Activated naive CD4-positive, alpha-beta T cell treated with anti-CD3 and anti-CD28 coated beads for 36 hours (primary cell): ENCODE measurements around the gene CACNA1E. TPM values are rescaled to one million over a fixed set of nuclear protein-coding genes. Genes with fewer than 3 reads are reported as not detected.
"Not testable (repeated sequence)": the region's sequence is repeated elsewhere in the genome, so short reads cannot be mapped to it uniquely, and the experiment has no call there.

Source experiments
- CTCF ChIA-PET: fragments of 350-600 bp; sonication (Branson Sonifier 250); formaldehyde crosslinking; loops from one replicate; lab custom pipeline; 2021; ENCODE audit warnings: antibody characterized with exemption; lab: Charles Lee
- DNase-seq: peaks from one replicate; pipeline ENCODE4 v3.0.0-alpha.2; 2020
- H3K27ac Mint-ChIP-seq: one replicate; pipeline ENCODE4 v1.8.0; 2021; ENCODE audit warnings: mild to moderate bottlenecking, mixed read lengths
- H3K27me3 Mint-ChIP-seq: one replicate; pipeline ENCODE4 v1.8.0; 2021; ENCODE audit warnings: low read depth, mixed read lengths
- H3K36me3 Mint-ChIP-seq: one replicate; pipeline ENCODE4 v1.8.0; 2021; ENCODE audit warnings: low read depth, mixed read lengths
- H3K4me1 Mint-ChIP-seq: one replicate; pipeline ENCODE4 v1.8.0; 2021; ENCODE audit warnings: low read depth, mixed read lengths
- H3K4me3 Mint-ChIP-seq: one replicate; pipeline ENCODE4 v1.8.0; 2021; ENCODE audit warnings: mild to moderate bottlenecking, moderate library complexity, mixed read lengths
- H3K9me3 Mint-ChIP-seq: one replicate; pipeline ENCODE4 v1.8.0; 2021; ENCODE audit warnings: mixed read lengths
- intact Hi-C: fragments of 100-400 bp; cut with micrococcal nuclease; formaldehyde crosslinking; loops from one replicate; pipeline ENCODE4 v1.15.1; 2023
- total RNA-seq, 2 experiments: library from RNA; stranded (reverse); gene quantifications; one replicate each; pipeline ENCODE4 v1.2.3, GENCODE V29; 2021

CACNA1E gene
- total RNA-seq, 2 experiments from 2014 or later: not detected

DNA sequence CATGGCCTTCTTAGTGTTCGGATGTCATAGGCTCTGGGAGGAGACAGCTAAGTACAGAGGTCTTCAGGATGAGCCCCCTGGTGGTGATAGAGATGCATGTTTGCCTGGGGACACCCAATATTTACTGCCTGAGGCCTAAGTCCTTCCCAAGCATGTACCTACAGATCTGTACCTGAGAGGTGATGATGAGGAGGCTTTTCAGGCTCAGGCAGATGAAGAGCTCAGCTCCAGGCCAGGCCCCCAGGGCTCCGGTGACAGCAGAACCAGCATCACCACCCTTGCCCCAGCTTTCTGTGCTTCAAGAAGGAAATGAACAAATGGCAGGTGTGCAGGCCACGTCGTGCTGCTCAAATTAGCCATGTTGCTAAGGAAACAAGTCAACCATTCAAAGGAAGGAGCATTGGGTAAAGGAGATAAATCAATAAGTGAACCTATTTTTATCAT is 21.1 kb downstream of the CACNA1E start:
- Mint-ChIP-seq H3K9me3 (no peaks in the 10 kb centered on the region), H3K27ac (no peak overlapping the region), H3K27me3 (peaks cover 9% of the 10 kb centered on the region), H3K4me1 (peaks cover 3% of the 10 kb centered on the region), H3K36me3 (no peaks in the 10 kb centered on the region), H3K4me3 (no peak overlapping the region)
- CTCF ChIA-PET: interaction anchor here (0.7 kb wide), 1 partner anchor 613 kb away, joined by 3 read pairs; no protein-coding TSS in a partner anchor
- DNase-seq: no peak
- intact Hi-C loops: no loop called here

DNA sequence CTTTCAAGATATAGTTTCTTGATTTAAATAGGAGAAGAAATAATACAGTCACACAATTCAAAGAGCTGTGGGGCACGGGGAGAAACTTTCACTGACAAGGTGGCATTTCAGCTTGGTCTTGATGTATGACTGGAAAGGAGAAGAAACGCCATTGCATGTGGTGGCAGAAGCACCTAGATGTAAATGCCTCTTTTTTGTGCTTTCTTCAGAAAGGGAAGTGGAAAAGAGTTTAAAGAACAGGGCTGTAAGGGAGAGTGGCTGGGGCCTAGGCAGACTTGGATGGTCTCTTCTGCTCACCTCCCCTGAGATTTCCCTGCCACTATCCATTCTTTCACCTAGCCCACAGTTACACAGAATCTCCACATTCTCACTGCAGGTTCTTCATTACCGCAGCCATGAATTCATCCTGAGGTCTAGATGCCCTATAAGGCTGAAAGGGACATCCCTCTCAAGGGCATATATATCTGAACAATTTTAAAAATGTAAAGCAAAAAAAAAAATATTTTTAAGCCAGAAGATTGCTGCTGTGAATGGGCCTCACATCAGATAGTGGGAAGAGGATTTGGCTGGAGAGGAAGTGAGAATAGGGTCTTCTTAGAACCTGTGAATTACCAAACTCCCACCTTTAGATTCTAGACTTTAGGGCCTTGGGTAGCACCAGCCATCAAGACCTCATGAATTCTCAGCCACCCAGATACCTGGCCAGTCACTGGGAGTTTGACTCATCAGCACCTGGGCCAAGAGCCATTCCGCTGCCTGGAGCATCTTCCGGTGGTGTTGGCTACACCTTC is 23.4 kb downstream of the CACNA1E start:
- peaks cover 5% of the 10 kb centered on the region for H3K27me3 Mint-ChIP-seq
- H3K36me3 Mint-ChIP-seq: no peaks in the 10 kb centered on the region
- H3K27ac Mint-ChIP-seq: no peak overlapping the region
- CTCF ChIA-PET: no interaction called here
- H3K4me1 Mint-ChIP-seq: peaks cover 3% of the 10 kb centered on the region
- no peak overlapping the region for H3K4me3 Mint-ChIP-seq
- DNase-seq: no peak
- intact Hi-C loops: no loop called here
- H3K9me3 Mint-ChIP-seq: no peaks in the 10 kb centered on the region

DNA sequence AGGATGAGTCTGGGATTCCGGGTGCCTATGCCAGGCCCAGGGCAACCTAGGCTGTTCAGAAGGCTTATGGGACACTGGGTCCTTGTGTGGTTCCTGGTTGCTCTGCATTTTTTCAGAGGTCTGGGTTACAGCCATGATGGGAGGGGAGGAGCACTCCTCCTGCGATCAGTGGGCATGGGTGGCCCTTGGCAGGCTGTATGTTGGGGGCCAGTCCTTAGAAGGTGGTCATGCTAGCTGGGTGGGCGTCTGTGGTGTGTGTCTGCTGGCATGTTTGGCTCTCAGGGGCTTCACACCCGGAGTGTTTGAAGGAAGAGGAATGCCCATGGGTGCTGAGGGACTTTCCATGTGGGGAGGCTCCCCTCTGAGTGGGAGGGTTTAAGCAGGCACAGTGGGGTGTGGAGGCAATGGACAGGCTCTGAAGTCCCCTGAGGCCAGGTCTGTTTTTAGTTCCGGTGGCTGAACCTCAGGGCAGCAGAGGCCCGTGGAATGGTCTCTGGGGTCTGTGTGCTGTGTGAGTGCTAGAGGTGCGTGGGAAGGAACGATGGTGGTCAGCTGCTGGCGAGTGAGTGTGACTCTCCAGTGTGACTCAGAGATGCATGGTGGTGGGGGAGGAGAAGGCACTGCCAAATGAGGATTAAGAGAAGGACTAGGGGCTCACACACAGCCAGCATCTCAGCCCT is 25.3 kb downstream of the CACNA1E start:
- Mint-ChIP-seq H3K4me1 (peaks cover 3% of the 10 kb centered on the region), H3K9me3 (no peaks in the 10 kb centered on the region), H3K36me3 (no peaks in the 10 kb centered on the region), H3K27me3 (peaks cover 5% of the 10 kb centered on the region), H3K4me3 (no peak overlapping the region), H3K27ac (no peak overlapping the region)
- DNase-seq: no peak
- CTCF ChIA-PET: no interaction called here
- intact Hi-C loops: no loop called here

DNA sequence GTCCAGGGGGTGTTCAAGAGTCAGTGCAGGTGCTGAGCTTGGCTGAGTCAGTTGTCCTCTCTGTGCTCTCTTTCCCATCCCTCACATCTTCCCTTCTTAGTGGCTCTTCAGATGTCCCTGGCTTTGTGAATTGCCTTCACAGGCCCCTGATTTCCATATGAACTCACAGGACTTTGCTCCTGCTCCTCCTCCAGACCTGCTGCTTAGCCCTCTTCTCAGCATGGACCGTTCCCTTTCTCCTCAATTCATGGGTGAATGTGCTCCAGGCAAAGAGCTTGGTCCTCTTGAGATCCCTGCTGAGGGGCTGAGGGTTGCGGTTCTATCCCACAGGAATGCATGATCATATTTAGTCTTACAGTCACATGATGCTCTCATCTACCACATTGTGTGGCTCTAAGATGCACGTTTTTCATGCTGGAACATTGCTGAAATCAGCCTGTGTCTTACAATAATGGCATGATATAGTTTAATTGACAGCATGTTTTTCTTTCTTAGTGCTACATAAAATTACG is 30.5 kb downstream of the CACNA1E start:
- Mint-ChIP-seq H3K27me3 (peaks cover 5% of the 10 kb centered on the region), H3K4me1 (no peaks in the 10 kb centered on the region), H3K9me3 (no peaks in the 10 kb centered on the region), H3K27ac (no peak overlapping the region), H3K4me3 (no peak overlapping the region), H3K36me3 (no peaks in the 10 kb centered on the region)
- CTCF ChIA-PET: no interaction called here
- intact Hi-C loops: no loop called here
- DNase-seq: no peak

DNA sequence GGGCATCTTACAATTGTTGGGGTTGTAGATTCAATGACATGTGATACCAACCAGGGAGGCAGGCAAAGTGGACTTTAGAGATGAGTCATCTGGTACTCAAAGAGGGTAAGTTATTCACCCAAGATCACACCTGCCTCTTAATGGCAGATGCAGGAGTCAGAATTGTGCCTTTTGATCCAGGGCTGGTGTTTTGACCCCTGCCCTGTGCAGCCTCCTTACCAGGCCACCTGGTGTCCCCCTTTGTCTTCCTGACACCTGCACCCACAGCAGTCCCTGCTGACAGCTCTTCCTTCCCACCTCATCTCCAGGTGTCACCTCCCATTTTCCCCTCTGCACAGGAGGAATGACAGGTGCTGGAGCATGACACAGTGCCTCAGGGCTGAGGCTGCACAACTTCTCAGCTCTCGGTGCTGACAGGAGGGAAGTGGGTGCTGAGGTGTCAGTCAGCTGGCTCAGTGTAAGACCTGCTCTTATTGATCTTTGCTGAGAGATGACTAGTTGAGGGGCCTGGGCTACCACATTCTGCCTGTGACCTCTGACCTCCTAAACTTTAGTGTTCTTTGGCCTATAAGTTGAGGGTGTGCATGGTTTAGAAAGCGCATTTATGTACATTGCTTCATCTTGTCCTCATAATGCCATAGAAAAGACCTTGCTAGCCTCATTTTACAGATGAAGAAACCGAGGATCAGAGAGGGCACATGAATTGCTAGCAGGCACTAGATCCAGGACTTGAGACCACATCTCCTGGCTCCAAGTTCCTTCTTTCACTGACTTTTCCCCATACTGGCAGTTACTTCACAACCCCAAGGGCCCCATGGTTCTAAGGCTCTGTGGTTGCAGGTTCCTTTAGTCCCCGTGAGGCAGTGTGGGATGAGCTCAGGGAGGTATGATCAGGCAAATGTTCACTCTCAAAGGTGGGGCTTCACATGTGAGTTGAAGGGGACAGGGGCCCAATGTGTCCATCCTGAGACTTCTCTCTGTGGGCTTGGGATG is 31.3 kb downstream of the CACNA1E start:
- H3K27ac Mint-ChIP-seq: no peak overlapping the region
- H3K27me3 Mint-ChIP-seq: peaks cover 5% of the 10 kb centered on the region
- no peaks in the 10 kb centered on the region for H3K36me3 Mint-ChIP-seq
- intact Hi-C loops: no loop called here
- no peak for DNase-seq
- no peaks in the 10 kb centered on the region for H3K9me3 Mint-ChIP-seq
- H3K4me3 Mint-ChIP-seq: no peak overlapping the region
- CTCF ChIA-PET: no interaction called here
- no peaks in the 10 kb centered on the region for H3K4me1 Mint-ChIP-seq

DNA sequence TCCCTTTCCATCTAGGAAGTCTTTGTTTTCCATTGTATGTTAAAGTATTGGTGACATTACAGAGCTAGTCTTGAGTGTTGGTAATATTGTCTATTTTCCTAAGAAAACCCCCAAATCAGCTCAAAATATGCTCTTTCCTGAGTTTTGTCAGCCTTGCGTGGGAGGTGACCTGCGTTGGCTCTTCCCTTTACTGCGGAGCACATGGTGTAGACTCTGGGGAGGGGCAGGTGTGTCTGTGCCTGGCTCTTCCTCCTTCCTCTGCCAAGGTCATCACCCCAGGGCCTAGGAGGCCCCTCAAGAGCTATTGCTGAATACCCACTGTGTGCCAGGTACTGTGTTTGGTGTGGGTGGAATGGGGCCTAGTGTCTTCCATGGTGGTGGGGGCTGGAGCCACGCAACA is 33.4 kb downstream of the CACNA1E start:
- no peaks in the 10 kb centered on the region for H3K9me3 Mint-ChIP-seq
- CTCF ChIA-PET: interaction anchor here (0.9 kb wide), 1 partner anchor 538 kb away, joined by 4 read pairs; no protein-coding TSS in a partner anchor
- DNase-seq: no peak

DNA sequence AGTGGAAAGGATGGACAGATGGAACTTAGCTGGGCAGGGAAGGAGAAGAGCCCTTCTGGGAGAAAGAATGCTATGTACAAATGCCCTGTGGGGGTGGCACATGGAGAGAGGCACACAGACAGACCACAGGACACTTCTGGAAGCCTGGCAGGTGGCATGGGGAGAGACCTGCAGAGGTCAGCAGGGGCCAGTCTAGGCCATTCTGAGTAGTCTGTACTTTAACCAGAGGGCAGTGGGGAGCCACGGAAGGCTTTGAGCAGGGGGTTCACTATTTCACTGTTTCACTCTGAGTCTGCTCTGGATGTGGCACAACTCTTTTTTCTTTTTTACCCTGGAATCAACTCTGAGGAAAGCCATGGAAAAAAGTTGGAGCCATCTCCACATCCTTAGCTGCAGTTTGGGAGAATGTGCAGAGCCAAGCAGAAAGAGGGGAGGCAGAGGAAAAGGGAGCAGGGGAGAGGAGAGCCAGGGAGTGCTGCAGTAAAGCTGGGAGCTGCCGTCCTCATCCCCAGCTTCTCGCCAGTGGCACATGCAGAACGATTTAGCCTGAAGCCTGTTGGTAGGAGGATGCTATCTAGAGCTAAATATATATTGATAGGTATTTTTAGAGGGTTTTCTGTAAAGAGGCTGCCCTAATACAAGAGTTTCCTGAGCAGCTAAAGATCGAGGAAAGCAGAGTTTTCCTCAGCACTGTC is 34.0 kb downstream of the CACNA1E start:
- Mint-ChIP-seq H3K27ac (no peak overlapping the region), H3K27me3 (peaks cover 3% of the 10 kb centered on the region), H3K9me3 (no peaks in the 10 kb centered on the region), H3K4me1 (peaks cover 3% of the 10 kb centered on the region), H3K4me3 (no peak overlapping the region), H3K36me3 (no peaks in the 10 kb centered on the region)
- no peak for DNase-seq
- CTCF ChIA-PET: interaction anchor here (0.9 kb wide), 1 partner anchor 537 kb away, joined by 4 read pairs; no protein-coding TSS in a partner anchor
- intact Hi-C loops: no loop called here

More for the DNA sequence above, 33.4 kb downstream of the CACNA1E start:
- Mint-ChIP-seq H3K36me3 (no peaks in the 10 kb centered on the region), H3K27ac (no peak overlapping the region), H3K4me1 (peaks cover 2% of the 10 kb centered on the region), H3K27me3 (peaks cover 2% of the 10 kb centered on the region), H3K4me3 (no peak overlapping the region)
- intact Hi-C loops: no loop called here

DNA sequence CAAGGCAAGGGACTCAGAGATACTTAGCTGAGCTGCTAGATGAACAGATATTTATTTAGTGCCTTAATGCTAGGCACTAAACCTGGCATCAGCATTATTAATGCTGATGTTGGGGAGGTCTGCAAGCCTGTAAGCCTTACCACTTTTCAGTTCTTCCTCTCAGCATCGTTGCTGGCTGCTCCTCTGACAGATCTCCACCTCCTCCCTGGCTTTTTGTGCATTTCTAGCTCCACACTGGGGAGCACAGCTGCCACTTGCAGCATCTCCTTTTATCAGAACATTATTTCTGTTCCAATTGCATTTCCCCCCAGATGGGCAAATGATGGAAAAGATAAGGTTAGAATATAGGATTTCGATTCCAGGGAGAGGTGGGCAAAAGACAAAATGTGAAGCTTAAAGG is 34.8 kb downstream of the CACNA1E start:
- CTCF ChIA-PET: no interaction called here
- intact Hi-C loops: no loop called here
- Mint-ChIP-seq H3K27me3 (peaks cover 6% of the 10 kb centered on the region), H3K36me3 (no peaks in the 10 kb centered on the region), H3K9me3 (no peaks in the 10 kb centered on the region), H3K27ac (no peak overlapping the region), H3K4me1 (peaks cover 3% of the 10 kb centered on the region), H3K4me3 (no peak overlapping the region)
- DNase-seq: no peak

DNA sequence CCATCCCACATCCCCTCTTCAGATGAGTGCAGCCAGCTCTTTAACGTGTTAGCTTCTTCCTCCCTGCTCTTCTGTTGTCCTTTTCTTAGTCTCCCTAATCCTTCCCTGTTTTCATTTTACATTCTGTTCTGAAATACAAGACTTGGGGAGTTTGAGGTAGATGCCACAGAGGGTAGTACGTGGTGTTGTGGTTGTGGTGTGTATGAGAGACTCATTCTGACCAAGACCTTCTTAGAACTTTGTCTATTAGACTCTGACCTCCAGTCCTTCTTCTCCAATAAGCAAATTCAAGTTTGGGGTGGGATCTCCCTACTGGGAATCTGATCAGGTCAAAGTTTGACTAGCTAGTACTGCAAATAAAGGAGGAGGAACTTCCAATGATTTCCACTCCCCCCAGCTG is 39.5 kb downstream of the CACNA1E start:
- Mint-ChIP-seq H3K4me3 (no peak overlapping the region), H3K27me3 (peaks cover 6% of the 10 kb centered on the region), H3K9me3 (no peaks in the 10 kb centered on the region), H3K36me3 (no peaks in the 10 kb centered on the region), H3K27ac (peak overlapping the region; percentile 43), H3K4me1 (peaks cover 3% of the 10 kb centered on the region)
- CTCF ChIA-PET: no interaction called here
- no peak for DNase-seq
- intact Hi-C loops: no loop called here

DNA sequence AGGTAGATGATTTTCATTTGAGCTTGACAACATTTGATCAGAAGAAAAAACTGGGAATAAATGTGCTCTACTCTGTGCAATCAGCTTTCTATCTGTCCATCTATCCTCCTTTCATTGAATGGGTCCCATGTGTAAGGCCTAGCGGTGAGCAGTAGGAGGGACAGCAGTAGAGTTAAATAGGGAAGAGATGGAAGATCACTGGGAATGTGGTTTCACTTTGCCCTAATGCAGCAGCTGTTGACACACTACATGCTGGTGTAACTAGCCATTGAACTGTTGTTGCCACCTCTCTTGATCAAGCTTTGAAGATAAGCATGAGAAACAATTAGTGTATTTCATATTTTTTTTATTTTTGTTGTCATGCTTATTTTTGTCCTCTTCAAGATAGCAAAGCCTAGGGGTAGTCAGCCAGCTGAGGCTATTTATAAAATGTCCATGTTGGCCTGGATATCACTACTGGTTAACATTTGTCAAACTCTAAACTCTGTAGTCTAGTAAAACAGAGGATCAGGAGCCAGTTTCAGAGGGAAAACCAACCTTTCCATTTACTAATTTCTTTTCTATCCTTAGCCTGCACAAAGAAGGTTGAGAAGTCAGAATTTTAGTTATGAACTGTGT is 41.9 kb downstream of the CACNA1E start:
- H3K27ac Mint-ChIP-seq: no peak overlapping the region
- CTCF ChIA-PET: interaction anchor here (1.0 kb wide), 1 partner anchor 46 kb away, joined by 3 read pairs; no protein-coding TSS in a partner anchor
- DNase-seq: no peak
- no peaks in the 10 kb centered on the region for H3K36me3 Mint-ChIP-seq
- peaks cover 8% of the 10 kb centered on the region for H3K9me3 Mint-ChIP-seq
- intact Hi-C loops: no loop called here
- H3K4me1 Mint-ChIP-seq: peaks cover 3% of the 10 kb centered on the region
- H3K4me3 Mint-ChIP-seq: no peak overlapping the region
- H3K27me3 Mint-ChIP-seq: peaks cover 6% of the 10 kb centered on the region

DNA sequence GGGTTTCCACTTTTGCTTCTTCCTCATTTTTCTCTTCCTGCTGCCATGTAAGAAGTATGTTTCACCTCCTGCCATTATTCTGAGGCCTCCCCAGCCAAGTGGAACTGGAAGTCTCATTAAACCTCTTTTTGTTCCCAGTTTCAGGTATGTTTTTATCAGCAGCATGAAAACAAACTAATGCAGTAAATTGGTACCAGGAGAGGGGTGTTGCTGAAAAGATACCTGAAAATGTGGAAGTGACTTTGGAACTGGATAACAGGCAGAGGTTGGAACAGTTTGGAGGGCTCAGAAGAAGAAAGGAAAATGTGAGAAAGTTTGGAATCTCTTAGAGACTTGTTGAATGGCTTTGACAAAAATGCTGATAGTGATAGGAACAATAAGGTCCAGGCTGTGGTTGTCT is 44.9 kb downstream of the CACNA1E start:
- H3K36me3 Mint-ChIP-seq, H3K4me1 Mint-ChIP-seq, H3K27ac Mint-ChIP-seq, intact Hi-C loops, H3K9me3 Mint-ChIP-seq, H3K27me3 Mint-ChIP-seq, CTCF ChIA-PET, H3K4me3 Mint-ChIP-seq, DNase-seq: not testable (repeated sequence)
